ENCODE data around the gene NOP53. TPM values are rescaled to one million over a fixed set of nuclear protein-coding genes. Genes with fewer than 3 reads are reported as not detected.
"Not testable (repeated sequence)": the region's sequence is repeated elsewhere in the genome, so short reads cannot be mapped to it uniquely, and the experiment has no call there.

The NOP53 gene
- total RNA-seq, 2 donors from 2014 or later, result 436 to 761 TPM

GRCh38 chr19:47767349-47767748, 22.0 kb downstream of the NOP53 start:
- Histone ChIP-seq H3K9me3 (no peaks in the 10 kb centered on the region), H3K4me1 (peaks cover 8% of the 10 kb centered on the region), H3K27me3 (no peaks in the 10 kb centered on the region), H3K4me3 (no peak overlapping the region), H3K27ac (no peak overlapping the region), H3K36me3 (replicated peaks in 1 of 2; ENCODE audit: insufficient read depth in 1 of 2, low read depth in 2 of 2) (no peaks in the 10 kb centered on the region)
- intact Hi-C loops (cut with DNase I), result no loop called here
- DNase-seq (no peak), ATAC-seq (no peak)
- whole genome bisulfite sequencing, 2 donors, result 81% methylated on average over 2 of the region's 2 CpGs
- TF ChIP-seq POLR2A (IDR thresholded peaks at IDR 0.05) (no peak), CTCF (IDR thresholded peaks at IDR 0.05) (no peak)

GRCh38 chr19:47768604-47769003, 23.3 kb downstream of the NOP53 start:
- Histone ChIP-seq H3K9me3 (no peaks in the 10 kb centered on the region), H3K27me3 (no peaks in the 10 kb centered on the region), H3K4me3 (no peak overlapping the region), H3K36me3 (replicated peaks in 1 of 2; ENCODE audit: insufficient read depth in 1 of 2, low read depth in 2 of 2) (no peaks in the 10 kb centered on the region), H3K27ac (no peak overlapping the region), H3K4me1 (peaks cover 8% of the 10 kb centered on the region)
- DNase-seq, result no peak
- ATAC-seq, result no peak
- 69 to 86% methylated on average over 2 of the region's 2 CpGs for WGBS, 2 donors
- intact Hi-C loops (cut with DNase I), result no loop called here
- TF ChIP-seq CTCF (IDR thresholded peaks at IDR 0.05) (no peak), POLR2A (IDR thresholded peaks at IDR 0.05) (no peak)

- TF ChIP-seq CTCF (IDR thresholded peaks at IDR 0.05), result no peak
- no peak for TF ChIP-seq POLR2A (IDR thresholded peaks at IDR 0.05)
- no peak for ATAC-seq
- H3K27ac ChIP-seq, result no peak overlapping the region
- H3K36me3 ChIP-seq (replicated peaks in 1 of 2; ENCODE audit: insufficient read depth in 1 of 2, low read depth in 2 of 2), result no peaks in the 10 kb centered on the region
- intact Hi-C loops (cut with DNase I), result no loop called here
- DNase-seq, result no peak
- no peaks in the 10 kb centered on the region for H3K9me3 ChIP-seq
- peaks cover 8% of the 10 kb centered on the region for H3K4me1 ChIP-seq
- 69 to 71% methylated on average over 3 of the region's 3 CpGs for WGBS, 2 donors
- H3K4me3 ChIP-seq, result no peak overlapping the region
- no peaks in the 10 kb centered on the region for H3K27me3 ChIP-seq
Measured at GRCh38 chr19:47769534-47769933, 24.2 kb downstream of the NOP53 start.

- ATAC-seq; H3K27ac ChIP-seq; H3K9me3 ChIP-seq; H3K4me3 ChIP-seq; intact Hi-C loops (cut with DNase I); H3K4me1 ChIP-seq; DNase-seq; H3K36me3 ChIP-seq (replicated peaks in 1 of 2; ENCODE audit: insufficient read depth in 1 of 2, low read depth in 2 of 2); H3K27me3 ChIP-seq: not testable (repeated sequence)
- WGBS, 2 donors, result 80 to 87% methylated on average over 6 of the region's 6 CpGs
Measured at GRCh38 chr19:47771291-47771690, 25.9 kb downstream of the NOP53 start.

GRCh38 chr19:47776568-47776967, 31.2 kb downstream of the NOP53 start:
- no peaks in the 10 kb centered on the region for H3K36me3 ChIP-seq (replicated peaks in 1 of 2; ENCODE audit: insufficient read depth in 1 of 2, low read depth in 2 of 2)
- no peak overlapping the region for H3K4me3 ChIP-seq
- no peak for TF ChIP-seq POLR2A (IDR thresholded peaks at IDR 0.05)
- no peak for TF ChIP-seq CTCF (IDR thresholded peaks at IDR 0.05)
- peak overlapping the region in 3 of 4 donors; percentile 93 to 96 (median 95) for H3K27ac ChIP-seq
- intact Hi-C loops (cut with DNase I), result no loop called here
- peaks cover 40% of the 10 kb centered on the region for H3K4me1 ChIP-seq
- no peaks in the 10 kb centered on the region for H3K27me3 ChIP-seq
- peak in 1 of 4 donors; percentile 30 for DNase-seq
- 48% methylated on average over 4 of the region's 4 CpGs for WGBS, 2 donors
- ATAC-seq, result peak; percentile 40
- no peaks in the 10 kb centered on the region for H3K9me3 ChIP-seq

- peak overlapping the region; percentile 92 to 96 (median 94) for H3K27ac ChIP-seq
- intact Hi-C loops (cut with DNase I); H3K27me3 ChIP-seq; H3K9me3 ChIP-seq; DNase-seq; ATAC-seq; H3K36me3 ChIP-seq (replicated peaks in 1 of 2; ENCODE audit: insufficient read depth in 1 of 2, low read depth in 2 of 2): not testable (repeated sequence)
- peak overlapping the region; percentile 77 to 96 for H3K4me3 ChIP-seq
- 67 to 69% methylated on average over 23 of the region's 23 CpGs for WGBS, 2 donors
- peaks cover 48% of the 10 kb centered on the region for H3K4me1 ChIP-seq
Measured at GRCh38 chr19:47777245-47778048, 32.1 kb downstream of the NOP53 start.

Measured in body of pancreas (tissue), 4 donors.